Measurements from ENCODE around the gene EMX1.
"Not testable (repeated sequence)": the region's sequence is repeated elsewhere in the genome, so short reads cannot be mapped to it uniquely, and the experiment has no call there.

EMX1 gene

GRCh38 chr2:72895154-72895553 lies 22.2 kb upstream of the EMX1 start:
- peaks cover 37% of the 10 kb centered on the region for H3K27me3 Mint-ChIP-seq
- H3K36me3 Mint-ChIP-seq (ENCODE audit: low read depth) = no peaks in the 10 kb centered on the region
- H3K27ac Mint-ChIP-seq = no peak overlapping the region
- no peaks in the 10 kb centered on the region for H3K9me3 Mint-ChIP-seq
- no peaks in the 10 kb centered on the region for H3K4me1 Mint-ChIP-seq (ENCODE audit: low read depth)
- no peak overlapping the region for H3K4me3 Mint-ChIP-seq

- H3K4me1 Mint-ChIP-seq (ENCODE audit: low read depth) = no peaks in the 10 kb centered on the region
- no peak overlapping the region for H3K4me3 Mint-ChIP-seq
- no peak overlapping the region for H3K27ac Mint-ChIP-seq
- H3K27me3 Mint-ChIP-seq = peaks cover 41% of the 10 kb centered on the region
- H3K9me3 Mint-ChIP-seq = no peaks in the 10 kb centered on the region
- no peaks in the 10 kb centered on the region for H3K36me3 Mint-ChIP-seq (ENCODE audit: low read depth)
These were observed 21.5 kb upstream of the EMX1 start for GRCh38 chr2:72895759-72896281.

GRCh38 chr2:72896446-72896845 lies 20.9 kb upstream of the EMX1 start:
- no peak overlapping the region for H3K4me3 Mint-ChIP-seq
- H3K36me3 Mint-ChIP-seq (ENCODE audit: low read depth) = no peaks in the 10 kb centered on the region
- no peaks in the 10 kb centered on the region for H3K4me1 Mint-ChIP-seq (ENCODE audit: low read depth)
- no peaks in the 10 kb centered on the region for H3K9me3 Mint-ChIP-seq
- no peak overlapping the region for H3K27ac Mint-ChIP-seq
- H3K27me3 Mint-ChIP-seq = peaks cover 45% of the 10 kb centered on the region

GRCh38 chr2:72897785-72898584 lies 19.3 kb upstream of the EMX1 start:
- peaks cover 61% of the 10 kb centered on the region for H3K27me3 Mint-ChIP-seq
- no peaks in the 10 kb centered on the region for H3K4me1 Mint-ChIP-seq (ENCODE audit: low read depth)
- H3K36me3 Mint-ChIP-seq (ENCODE audit: low read depth) = no peaks in the 10 kb centered on the region
- no peak overlapping the region for H3K27ac Mint-ChIP-seq
- H3K9me3 Mint-ChIP-seq = no peaks in the 10 kb centered on the region
- no peak overlapping the region for H3K4me3 Mint-ChIP-seq

GRCh38 chr2:72898585-72898906 lies 18.8 kb upstream of the EMX1 start:
- Mint-ChIP-seq H3K4me3 (no peak overlapping the region), H3K4me1 (ENCODE audit: low read depth) (no peaks in the 10 kb centered on the region), H3K36me3 (ENCODE audit: low read depth) (no peaks in the 10 kb centered on the region), H3K27me3 (peaks cover 66% of the 10 kb centered on the region), H3K9me3 (no peaks in the 10 kb centered on the region), H3K27ac (no peak overlapping the region)

- Mint-ChIP-seq H3K27me3 (peaks cover 68% of the 10 kb centered on the region), H3K4me1 (ENCODE audit: low read depth) (no peaks in the 10 kb centered on the region), H3K27ac (no peak overlapping the region), H3K9me3 (no peaks in the 10 kb centered on the region), H3K4me3 (no peak overlapping the region), H3K36me3 (ENCODE audit: low read depth) (no peaks in the 10 kb centered on the region)
These were observed 17.0 kb upstream of the EMX1 start for GRCh38 chr2:72900191-72900825.

- peaks cover 74% of the 10 kb centered on the region for H3K27me3 Mint-ChIP-seq
- no peak overlapping the region for H3K27ac Mint-ChIP-seq
- H3K36me3 Mint-ChIP-seq (ENCODE audit: low read depth) = no peaks in the 10 kb centered on the region
- H3K4me1 Mint-ChIP-seq (ENCODE audit: low read depth) = no peaks in the 10 kb centered on the region
- no peak overlapping the region for H3K4me3 Mint-ChIP-seq
- H3K9me3 Mint-ChIP-seq = no peaks in the 10 kb centered on the region
These were observed 15.9 kb upstream of the EMX1 start for GRCh38 chr2:72901426-72901825.

- H3K4me3 Mint-ChIP-seq; H3K27ac Mint-ChIP-seq; H3K4me1 Mint-ChIP-seq (ENCODE audit: low read depth); H3K9me3 Mint-ChIP-seq; H3K36me3 Mint-ChIP-seq (ENCODE audit: low read depth): not testable (repeated sequence)
- H3K27me3 Mint-ChIP-seq = peaks cover 78% of the 10 kb centered on the region
These were observed 9.9 kb upstream of the EMX1 start for GRCh38 chr2:72907369-72907768.

- no peak overlapping the region for H3K27ac Mint-ChIP-seq
These were observed 8.6 kb upstream of the EMX1 start for GRCh38 chr2:72908741-72909140.

GRCh38 chr2:72911256-72911655 lies 6.1 kb upstream of the EMX1 start:
- H3K36me3 Mint-ChIP-seq (ENCODE audit: low read depth) = no peaks in the 10 kb centered on the region
- peaks cover 9% of the 10 kb centered on the region for H3K4me1 Mint-ChIP-seq (ENCODE audit: low read depth)
- H3K9me3 Mint-ChIP-seq = no peaks in the 10 kb centered on the region
- H3K4me3 Mint-ChIP-seq = no peak overlapping the region
- peaks cover 82% of the 10 kb centered on the region for H3K27me3 Mint-ChIP-seq
- H3K27ac Mint-ChIP-seq = no peak overlapping the region

More at GRCh38 chr2:72908741-72909140, 8.6 kb upstream of the EMX1 start:
- Mint-ChIP-seq H3K27me3 (peaks cover 76% of the 10 kb centered on the region), H3K4me1 (ENCODE audit: low read depth) (no peaks in the 10 kb centered on the region), H3K9me3 (no peaks in the 10 kb centered on the region), H3K36me3 (ENCODE audit: low read depth) (no peaks in the 10 kb centered on the region), H3K4me3 (no peak overlapping the region)

GRCh38 chr2:72913486-72914205 lies 3.7 kb upstream of the EMX1 start:
- Mint-ChIP-seq H3K9me3 (no peaks in the 10 kb centered on the region), H3K4me3 (no peak overlapping the region), H3K36me3 (ENCODE audit: low read depth) (no peaks in the 10 kb centered on the region), H3K27ac (no peak overlapping the region), H3K27me3 (peaks cover 75% of the 10 kb centered on the region), H3K4me1 (ENCODE audit: low read depth) (peaks cover 19% of the 10 kb centered on the region)

GRCh38 chr2:72914206-72914559 lies 3.1 kb upstream of the EMX1 start:
- Mint-ChIP-seq H3K27ac (no peak overlapping the region), H3K27me3 (peaks cover 77% of the 10 kb centered on the region), H3K9me3 (no peaks in the 10 kb centered on the region), H3K4me1 (ENCODE audit: low read depth) (peaks cover 25% of the 10 kb centered on the region), H3K4me3 (no peak overlapping the region), H3K36me3 (ENCODE audit: low read depth) (no peaks in the 10 kb centered on the region)

GRCh38 chr2:72914589-72915319 lies 2.6 kb upstream of the EMX1 start:
- H3K9me3 Mint-ChIP-seq = no peaks in the 10 kb centered on the region
- H3K27ac Mint-ChIP-seq = no peak overlapping the region
- H3K4me1 Mint-ChIP-seq (ENCODE audit: low read depth) = peaks cover 30% of the 10 kb centered on the region
- H3K4me3 Mint-ChIP-seq = peak overlapping the region; percentile 24
- H3K36me3 Mint-ChIP-seq (ENCODE audit: low read depth) = no peaks in the 10 kb centered on the region
- peaks cover 77% of the 10 kb centered on the region for H3K27me3 Mint-ChIP-seq

GRCh38 chr2:72915320-72915906 lies 1.9 kb upstream of the EMX1 start:
- H3K4me3 Mint-ChIP-seq = peak overlapping the region; percentile 24

More at GRCh38 chr2:72915320-72915906, 1.9 kb upstream of the EMX1 start:
- H3K27me3 Mint-ChIP-seq = peaks cover 73% of the 10 kb centered on the region
- H3K36me3 Mint-ChIP-seq (ENCODE audit: low read depth) = no peaks in the 10 kb centered on the region
- H3K4me1 Mint-ChIP-seq (ENCODE audit: low read depth) = peaks cover 34% of the 10 kb centered on the region
- H3K27ac Mint-ChIP-seq = no peak overlapping the region
- H3K9me3 Mint-ChIP-seq = no peaks in the 10 kb centered on the region

Measured in stimulated activated naive CD8-positive, alpha-beta T cell treated with anti-CD3 and anti-CD28 coated beads, Interleukin-15, Interleukin-2, amounts not matched to agents 100 ng/mL and 50 ng/mL, for 24 hours (primary cell).